ENCODE measurements around the gene ADGRD1.

DNA sequence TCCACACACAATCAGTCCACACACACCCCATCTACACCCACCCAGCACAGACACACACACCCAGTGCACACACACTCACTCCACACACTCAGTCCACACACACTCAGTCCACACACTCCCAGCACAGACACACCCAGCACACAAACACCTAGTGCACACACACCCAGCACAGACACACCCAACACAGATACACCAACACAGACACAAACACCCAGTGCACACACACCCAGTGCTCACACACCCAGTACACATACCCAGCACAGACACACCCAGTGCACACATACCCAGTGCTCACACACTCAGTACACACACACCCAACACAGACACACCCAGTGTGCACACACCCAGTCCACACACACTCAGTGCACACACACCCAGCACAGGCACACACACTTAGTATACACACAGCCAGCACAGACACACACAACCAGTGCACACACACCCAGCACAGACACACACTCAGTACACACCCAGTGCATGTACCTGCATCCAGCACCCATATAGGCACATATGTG, 63.8 kb downstream of the ADGRD1 start:
- TF ChIP-seq, protein P1, sequence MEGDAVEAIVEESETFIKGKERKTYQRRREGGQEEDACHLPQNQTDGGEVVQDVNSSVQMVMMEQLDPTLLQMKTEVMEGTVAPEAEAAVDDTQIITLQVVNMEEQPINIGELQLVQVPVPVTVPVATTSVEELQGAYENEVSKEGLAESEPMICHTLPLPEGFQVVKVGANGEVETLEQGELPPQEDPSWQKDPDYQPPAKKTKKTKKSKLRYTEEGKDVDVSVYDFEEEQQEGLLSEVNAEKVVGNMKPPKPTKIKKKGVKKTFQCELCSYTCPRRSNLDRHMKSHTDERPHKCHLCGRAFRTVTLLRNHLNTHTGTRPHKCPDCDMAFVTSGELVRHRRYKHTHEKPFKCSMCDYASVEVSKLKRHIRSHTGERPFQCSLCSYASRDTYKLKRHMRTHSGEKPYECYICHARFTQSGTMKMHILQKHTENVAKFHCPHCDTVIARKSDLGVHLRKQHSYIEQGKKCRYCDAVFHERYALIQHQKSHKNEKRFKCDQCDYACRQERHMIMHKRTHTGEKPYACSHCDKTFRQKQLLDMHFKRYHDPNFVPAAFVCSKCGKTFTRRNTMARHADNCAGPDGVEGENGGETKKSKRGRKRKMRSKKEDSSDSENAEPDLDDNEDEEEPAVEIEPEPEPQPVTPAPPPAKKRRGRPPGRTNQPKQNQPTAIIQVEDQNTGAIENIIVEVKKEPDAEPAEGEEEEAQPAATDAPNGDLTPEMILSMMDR (IDR thresholded peaks at IDR 0.05), result no peak
- TF ChIP-seq POLR2AphosphoS5 (IDR thresholded peaks at IDR 0.05) (no peak), POLR2A (IDR thresholded peaks at IDR 0.05) (no peak)

Measured in breast epithelium (tissue), 3 donors.